ENCODE measurements around the gene CCIN.

CCIN gene

DNA sequence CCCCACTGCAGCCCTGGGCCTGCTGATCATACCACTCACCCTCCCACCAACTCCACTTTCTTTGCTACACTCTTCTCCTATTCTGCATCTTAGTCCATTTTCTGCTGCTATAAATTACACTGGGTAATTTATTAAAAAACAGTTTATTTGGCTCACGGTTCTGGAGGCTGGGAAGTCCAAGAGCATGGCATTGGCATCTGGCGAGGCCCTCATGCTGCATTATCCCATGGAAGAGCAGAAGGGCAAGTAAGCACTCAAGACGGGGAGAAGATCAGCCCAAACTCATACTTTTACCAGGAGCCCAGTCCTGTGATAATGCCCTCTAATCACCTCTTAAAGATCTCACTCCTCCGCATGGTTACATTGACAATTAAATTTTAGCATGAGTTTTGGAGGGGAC lies 23.2 kb upstream of the CCIN start:
- no peak overlapping the region for H3K4me3 ChIP-seq (ENCODE audit: low read depth, low read length)
- TF ChIP-seq CTCF (IDR thresholded peaks at IDR 0.05; ENCODE audit: low read depth, low read length, missing control alignments), result no peak
- in situ Hi-C loops (cut with HindIII; ENCODE audit: low sequenced_read_pairs), result no loop called here
- no peak for DNase-seq (ENCODE audit: low read depth)

DNA sequence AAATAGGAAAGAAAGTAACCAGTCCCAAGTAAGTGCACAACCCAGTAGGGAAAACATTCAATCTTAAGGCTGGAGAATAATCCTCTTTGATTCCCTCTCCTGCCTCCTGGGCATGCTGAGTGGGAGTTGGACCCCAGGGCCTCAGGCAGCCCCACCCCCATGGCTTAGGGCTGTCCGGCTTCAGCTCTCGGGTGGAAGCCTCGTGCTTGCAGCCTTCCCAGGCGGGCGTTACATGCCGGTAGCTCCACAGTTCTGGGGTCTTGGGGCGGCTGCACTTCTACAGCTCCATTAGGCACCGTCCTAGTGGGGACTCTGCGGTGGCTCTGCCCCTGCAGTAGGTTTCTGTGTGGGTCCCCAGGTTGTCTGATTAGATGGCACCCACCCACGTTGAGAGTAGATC lies 22.5 kb upstream of the CCIN start:
- in situ Hi-C loops (cut with HindIII; ENCODE audit: low sequenced_read_pairs), result no loop called here
- TF ChIP-seq CTCF (IDR thresholded peaks at IDR 0.05; ENCODE audit: low read depth, low read length, missing control alignments), result no peak
- no peak overlapping the region for H3K4me3 ChIP-seq (ENCODE audit: low read depth, low read length)
- DNase-seq (ENCODE audit: low read depth), result no peak

DNA sequence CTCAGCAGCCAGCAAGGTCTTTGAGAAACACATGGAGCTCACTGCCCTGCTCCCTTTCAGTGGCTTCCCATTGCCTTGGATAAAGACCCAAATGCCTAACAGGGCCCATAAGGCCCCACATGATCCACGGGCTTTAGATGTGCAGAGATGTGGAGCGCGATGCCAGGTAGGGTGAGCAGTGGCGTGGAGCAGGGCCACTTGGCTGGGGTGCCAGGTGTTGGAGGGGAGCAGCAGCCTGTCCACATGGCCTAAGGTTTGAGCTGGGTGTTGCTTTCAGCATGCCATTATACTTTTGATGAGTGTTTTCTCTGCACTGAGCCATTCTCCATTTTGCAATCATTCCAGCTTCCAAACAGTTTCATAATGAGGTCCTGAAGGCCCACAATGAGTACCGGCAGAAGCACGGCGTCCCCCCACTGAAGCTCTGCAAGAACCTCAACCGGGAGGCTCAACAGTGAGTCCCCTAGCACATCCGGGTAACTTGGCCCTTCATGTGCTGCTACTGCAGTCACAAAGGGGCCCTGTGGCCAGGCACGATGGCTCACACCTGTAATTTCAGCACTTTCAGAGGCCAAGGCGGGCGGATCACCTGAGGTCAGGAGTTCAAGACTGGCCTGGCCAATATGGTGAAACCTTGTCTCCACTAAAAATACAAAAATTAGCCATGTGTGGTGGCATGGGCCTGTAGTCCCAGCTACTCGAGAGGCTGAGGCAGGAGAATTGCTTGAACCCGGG lies 21.6 kb upstream of the CCIN start:
- in situ Hi-C loops (cut with HindIII; ENCODE audit: low sequenced_read_pairs), result no loop called here
- DNase-seq (ENCODE audit: low read depth), result no peak
- no peak for TF ChIP-seq CTCF (IDR thresholded peaks at IDR 0.05; ENCODE audit: low read depth, low read length, missing control alignments)
- no peak overlapping the region for H3K4me3 ChIP-seq (ENCODE audit: low read depth, low read length)

GRCh38 chr9:36148311-36149051 lies 20.7 kb upstream of the CCIN start:
- no peak for TF ChIP-seq CTCF (IDR thresholded peaks at IDR 0.05; ENCODE audit: low read depth, low read length, missing control alignments)
- peak; percentile 97 for DNase-seq (ENCODE audit: low read depth)
- no peak overlapping the region for H3K4me3 ChIP-seq (ENCODE audit: low read depth, low read length)
- in situ Hi-C loops (cut with HindIII; ENCODE audit: low sequenced_read_pairs), result no loop called here

- no peak overlapping the region for H3K4me3 ChIP-seq (ENCODE audit: low read depth, low read length)
- in situ Hi-C loops (cut with HindIII; ENCODE audit: low sequenced_read_pairs), result no loop called here
- peak; percentile 75 for DNase-seq (ENCODE audit: low read depth)
- no peak for TF ChIP-seq CTCF (IDR thresholded peaks at IDR 0.05; ENCODE audit: low read depth, low read length, missing control alignments)
These were observed 20.0 kb upstream of the CCIN start for GRCh38 chr9:36149197-36149596.

DNA sequence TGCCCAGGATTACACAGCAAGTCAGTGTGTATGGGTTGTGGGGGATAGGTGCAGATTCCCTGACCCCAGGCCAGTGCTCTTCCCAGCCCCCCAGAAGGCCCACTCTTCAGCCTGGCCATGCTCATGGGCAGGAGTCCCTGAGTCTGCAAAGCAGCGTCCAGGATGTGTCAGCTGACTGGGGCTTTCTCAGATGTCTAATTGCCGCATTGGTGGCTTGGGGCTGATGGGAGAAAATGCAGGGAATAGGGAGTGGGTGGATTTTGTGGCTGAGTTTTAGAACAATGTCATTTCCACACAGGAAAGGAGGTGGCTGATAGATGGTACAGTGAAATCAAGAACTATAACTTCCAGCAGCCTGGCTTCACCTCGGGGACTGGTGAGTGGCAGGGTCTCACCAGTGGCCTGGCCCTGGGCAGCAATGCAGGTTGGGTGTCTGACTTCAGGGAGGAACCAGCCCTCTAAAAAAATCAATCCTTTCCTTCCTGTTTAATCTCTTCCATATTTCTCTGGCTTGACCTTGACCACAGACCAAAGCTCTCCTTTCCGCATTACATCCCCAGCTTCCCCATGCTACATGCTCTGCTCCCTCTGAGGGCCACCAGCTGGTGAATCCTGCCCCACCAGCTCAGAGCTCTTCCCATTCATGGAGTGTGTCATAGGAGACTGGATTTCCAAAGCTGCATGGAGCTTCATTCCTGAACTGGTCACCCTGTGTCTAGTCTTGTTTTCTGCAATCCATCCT lies 18.4 kb upstream of the CCIN start:
- in situ Hi-C loops (cut with HindIII; ENCODE audit: low sequenced_read_pairs), result no loop called here
- no peak for DNase-seq (ENCODE audit: low read depth)
- no peak overlapping the region for H3K4me3 ChIP-seq (ENCODE audit: low read depth, low read length)
- TF ChIP-seq CTCF (IDR thresholded peaks at IDR 0.05; ENCODE audit: low read depth, low read length, missing control alignments), result no peak

Data from astrocyte of the cerebellum (primary cell).